Measurements from ENCODE around the gene ZNF618. TPM values are rescaled to one million over a fixed set of nuclear protein-coding genes. Genes with fewer than 3 reads are reported as not detected.

The ZNF618 gene
- total RNA-seq, 4 donors from 2014 or later, result 0.68 to 2.1 (median 1.3) TPM

- peaks cover 15 to 31% (median 24%) of the 10 kb centered on the region in 3 donors for H3K4me1 ChIP-seq
- intact Hi-C loops (cut with DNase I), result no loop called here
- 66 to 80% methylated on average over 3 to 4 of the region's 4 CpGs for WGBS, 2 donors
These were observed 199.5 kb downstream of the ZNF618 start for GRCh38 chr9:114075602-114076001.

GRCh38 chr9:114076237-114077161 is 200.4 kb downstream of the ZNF618 start:
- 71 to 78% methylated on average over 10 to 13 of the region's 14 CpGs for WGBS, 2 donors
- H3K36me3 ChIP-seq, result no peaks in the 10 kb centered on the region
- DNase-seq, result no peak

More at GRCh38 chr9:114075602-114076001, 199.5 kb downstream of the ZNF618 start:
- DNase-seq, result no peak
- TF ChIP-seq CTCF (IDR thresholded peaks at IDR 0.05) (no peak), POLR2A (IDR thresholded peaks at IDR 0.05) (no peak)
- H3K36me3 ChIP-seq, result no peaks in the 10 kb centered on the region
- no peaks in the 10 kb centered on the region for H3K9me3 ChIP-seq
- no peak overlapping the region for H3K27ac ChIP-seq
- H3K4me3 ChIP-seq, result no peak overlapping the region
- H3K27me3 ChIP-seq, result peaks cover 0 to 35% (median 0%) of the 10 kb centered on the region in 4 donors

GRCh38 chr9:114077162-114077837 is 201.2 kb downstream of the ZNF618 start:
- WGBS, 2 donors, result 60 to 90% methylated on average over 1 of the region's 7 CpGs
- no peak overlapping the region for H3K27ac ChIP-seq
- intact Hi-C loops (cut with DNase I), result no loop called here
- H3K4me1 ChIP-seq, result peaks cover 7 to 14% (median 7%) of the 10 kb centered on the region in 3 donors
- no peak for DNase-seq
- H3K9me3 ChIP-seq, result no peaks in the 10 kb centered on the region
- TF ChIP-seq POLR2A (IDR thresholded peaks at IDR 0.05) (no peak), CTCF (IDR thresholded peaks at IDR 0.05) (no peak)
- no peaks in the 10 kb centered on the region for H3K36me3 ChIP-seq
- H3K4me3 ChIP-seq, result no peak overlapping the region
- H3K27me3 ChIP-seq, result peaks cover 0 to 35% (median 0%) of the 10 kb centered on the region in 4 donors

More at GRCh38 chr9:114076237-114077161, 200.4 kb downstream of the ZNF618 start:
- Histone ChIP-seq H3K27ac (no peak overlapping the region), H3K4me3 (no peak overlapping the region), H3K27me3 (peaks cover 0 to 35% (median 0%) of the 10 kb centered on the region in 4 donors), H3K9me3 (no peaks in the 10 kb centered on the region), H3K4me1 (peaks cover 12 to 22% (median 15%) of the 10 kb centered on the region in 3 donors)
- TF ChIP-seq CTCF (IDR thresholded peaks at IDR 0.05) (no peak), POLR2A (IDR thresholded peaks at IDR 0.05) (no peak)
- intact Hi-C loops (cut with DNase I), result no loop called here

- H3K9me3 ChIP-seq, result no peaks in the 10 kb centered on the region
- no peak within 1 kb of the TSS for H3K4me3 ChIP-seq
- no peak within 1 kb of the TSS for H3K27ac ChIP-seq
- peaks cover 0 to 35% (median 0%) of the 10 kb centered on the region in 4 donors for H3K27me3 ChIP-seq
- peaks cover 0 to 13% (median 2%) of the 10 kb centered on the region in 3 donors for H3K4me1 ChIP-seq
- no peak for TF ChIP-seq POLR2A (IDR thresholded peaks at IDR 0.05)
- TF ChIP-seq CTCF (IDR thresholded peaks at IDR 0.05), result no peak
- 44 to 71% methylated on average over 8 to 11 of the region's 16 CpGs for WGBS, 2 donors
- intact Hi-C loops (cut with DNase I), result no loop called here
- no peaks in the 10 kb centered on the region for H3K36me3 ChIP-seq
- no peak for DNase-seq
These were observed 202.1 kb downstream of the ZNF618 start, which contains the start of gene AMBP for GRCh38 chr9:114078021-114078780. Gene AMBP, minus strand, starts transcription at chr9:114078300. Its CDS starts 91 bp downstream, at chr9:114078209.

Measured in esophagus squamous epithelium (tissue), 5 donors.